Activated CD4-positive, alpha-beta T cell treated with anti-CD3 and anti-CD28 coated beads, Interleukin-2, amount 50 U/mL, for 48 hours (primary cell): Measurements from ENCODE around the gene CEACAM6.
"Not testable (repeated sequence)": the region's sequence is repeated elsewhere in the genome, so short reads cannot be mapped to it uniquely, and the experiment has no call there.

Source experiments
- DNase-seq, 2 experiments: peaks; one replicate each; pipeline ENCODE4 v3.0.0-alpha.2; 2020

The CEACAM6 gene

DNA sequence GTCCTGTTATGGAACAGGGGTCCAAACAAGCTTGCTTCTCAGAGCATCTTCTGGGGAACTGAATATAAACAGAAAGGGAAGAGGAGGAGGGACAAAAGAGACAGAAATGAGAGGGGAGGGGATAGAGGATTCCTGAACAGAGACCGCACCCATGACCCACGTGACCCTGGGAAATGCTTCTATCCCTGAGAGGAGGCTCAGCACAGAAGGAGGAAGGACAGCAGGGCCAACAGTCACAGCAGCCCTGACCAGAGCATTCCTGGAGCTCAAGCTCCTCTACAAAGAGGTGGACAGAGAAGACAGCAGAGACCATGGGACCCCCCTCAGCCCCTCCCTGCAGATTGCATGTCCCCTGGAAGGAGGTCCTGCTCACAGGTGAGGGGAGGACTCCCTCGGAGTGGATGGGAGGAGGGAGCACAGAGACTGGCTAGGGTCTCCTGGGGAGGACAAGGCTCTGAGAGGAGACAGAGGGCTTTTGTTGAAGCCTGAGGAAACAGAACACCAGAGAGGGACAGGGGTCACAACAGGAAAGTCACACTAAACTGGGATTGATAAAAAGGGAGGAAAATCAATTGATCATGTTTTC, at the start of gene CEACAM6:
TSS of gene CEACAM6 (plus strand) at position 203 of the 586 bp plus-strand sequence. CDS start at position 312, 109 bp downstream.
- DNase-seq = no peak

DNA sequence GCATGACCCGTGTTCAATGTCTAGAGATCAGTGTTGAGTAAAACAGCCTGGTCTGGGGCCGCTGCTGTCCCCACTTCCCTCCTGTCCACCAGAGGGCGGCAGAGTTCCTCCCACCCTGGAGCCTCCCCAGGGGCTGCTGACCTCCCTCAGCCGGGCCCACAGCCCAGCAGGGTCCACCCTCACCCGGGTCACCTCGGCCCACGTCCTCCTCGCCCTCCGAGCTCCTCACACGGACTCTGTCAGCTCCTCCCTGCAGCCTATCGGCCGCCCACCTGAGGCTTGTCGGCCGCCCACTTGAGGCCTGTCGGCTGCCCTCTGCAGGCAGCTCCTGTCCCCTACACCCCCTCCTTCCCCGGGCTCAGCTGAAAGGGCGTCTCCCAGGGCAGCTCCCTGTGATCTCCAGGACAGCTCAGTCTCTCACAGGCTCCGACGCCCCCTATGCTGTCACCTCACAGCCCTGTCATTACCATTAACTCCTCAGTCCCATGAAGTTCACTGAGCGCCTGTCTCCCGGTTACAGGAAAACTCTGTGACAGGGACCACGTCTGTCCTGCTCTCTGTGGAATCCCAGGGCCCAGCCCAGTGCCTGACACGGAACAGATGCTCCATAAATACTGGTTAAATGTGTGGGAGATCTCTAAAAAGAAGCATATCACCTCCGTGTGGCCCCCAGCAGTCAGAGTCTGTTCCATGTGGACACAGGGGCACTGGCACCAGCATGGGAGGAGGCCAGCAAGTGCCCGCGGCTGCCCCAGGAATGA, 48.4 kb upstream of the CEACAM6 start:
- DNase-seq = peak; percentile 76 to 80

DNA sequence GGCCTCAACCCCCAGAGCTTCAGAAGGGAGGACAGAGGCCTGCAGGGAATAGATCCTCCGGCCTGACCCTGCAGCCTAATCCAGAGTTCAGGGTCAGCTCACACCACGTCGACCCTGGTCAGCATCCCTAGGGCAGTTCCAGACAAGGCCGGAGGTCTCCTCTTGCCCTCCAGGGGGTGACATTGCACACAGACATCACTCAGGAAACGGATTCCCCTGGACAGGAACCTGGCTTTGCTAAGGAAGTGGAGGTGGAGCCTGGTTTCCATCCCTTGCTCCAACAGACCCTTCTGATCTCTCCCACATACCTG, 47.9 kb upstream of the CEACAM6 start:
- DNase-seq = no peak

DNA sequence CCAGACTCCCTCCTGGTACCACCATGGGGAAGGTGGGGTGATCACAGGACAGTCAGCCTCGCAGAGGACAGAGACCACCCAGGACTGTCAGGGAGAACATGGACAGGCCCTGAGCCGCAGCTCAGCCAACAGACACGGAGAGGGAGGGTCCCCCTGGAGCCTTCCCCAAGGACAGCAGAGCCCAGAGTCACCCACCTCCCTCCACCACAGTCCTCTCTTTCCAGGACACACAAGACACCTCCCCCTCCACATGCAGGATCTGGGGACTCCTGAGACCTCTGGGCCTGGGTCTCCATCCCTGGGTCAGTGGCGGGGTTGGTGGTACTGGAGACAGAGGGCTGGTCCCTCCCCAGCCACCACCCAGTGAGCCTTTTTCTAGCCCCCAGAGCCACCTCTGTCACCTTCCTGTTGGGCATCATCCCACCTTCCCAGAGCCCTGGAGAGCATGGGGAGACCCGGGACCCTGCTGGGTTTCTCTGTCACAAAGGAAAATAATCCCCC, 47.4 kb upstream of the CEACAM6 start:
- DNase-seq = no peak

DNA sequence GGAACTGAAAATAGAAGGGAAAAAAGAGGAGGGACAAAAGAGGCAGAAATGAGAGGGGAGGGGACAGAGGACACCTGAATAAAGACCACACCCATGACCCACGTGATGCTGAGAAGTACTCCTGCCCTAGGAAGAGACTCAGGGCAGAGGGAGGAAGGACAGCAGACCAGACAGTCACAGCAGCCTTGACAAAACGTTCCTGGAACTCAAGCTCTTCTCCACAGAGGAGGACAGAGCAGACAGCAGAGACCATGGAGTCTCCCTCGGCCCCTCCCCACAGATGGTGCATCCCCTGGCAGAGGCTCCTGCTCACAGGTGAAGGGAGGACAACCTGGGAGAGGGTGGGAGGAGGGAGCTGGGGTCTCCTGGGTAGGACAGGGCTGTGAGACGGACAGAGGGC, 46.8 kb upstream of the CEACAM6 start, which contains the start of gene CEACAM5:
TSS of gene CEACAM5 (plus strand) at position 146 of the 400 bp plus-strand sequence. CDS start at position 252, 106 bp downstream.
- no peak for DNase-seq

DNA sequence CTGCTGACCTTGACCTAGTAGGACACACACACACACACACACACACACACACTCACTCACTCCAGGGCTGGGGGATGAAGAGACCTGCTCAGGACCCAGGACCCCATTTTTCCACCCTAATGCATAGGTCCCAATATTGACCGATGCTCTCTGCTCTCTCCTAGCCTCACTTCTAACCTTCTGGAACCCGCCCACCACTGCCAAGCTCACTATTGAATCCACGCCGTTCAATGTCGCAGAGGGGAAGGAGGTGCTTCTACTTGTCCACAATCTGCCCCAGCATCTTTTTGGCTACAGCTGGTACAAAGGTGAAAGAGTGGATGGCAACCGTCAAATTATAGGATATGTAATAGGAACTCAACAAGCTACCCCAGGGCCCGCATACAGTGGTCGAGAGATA, 45.8 kb upstream of the CEACAM6 start:
- not testable (repeated sequence) for DNase-seq

DNA sequence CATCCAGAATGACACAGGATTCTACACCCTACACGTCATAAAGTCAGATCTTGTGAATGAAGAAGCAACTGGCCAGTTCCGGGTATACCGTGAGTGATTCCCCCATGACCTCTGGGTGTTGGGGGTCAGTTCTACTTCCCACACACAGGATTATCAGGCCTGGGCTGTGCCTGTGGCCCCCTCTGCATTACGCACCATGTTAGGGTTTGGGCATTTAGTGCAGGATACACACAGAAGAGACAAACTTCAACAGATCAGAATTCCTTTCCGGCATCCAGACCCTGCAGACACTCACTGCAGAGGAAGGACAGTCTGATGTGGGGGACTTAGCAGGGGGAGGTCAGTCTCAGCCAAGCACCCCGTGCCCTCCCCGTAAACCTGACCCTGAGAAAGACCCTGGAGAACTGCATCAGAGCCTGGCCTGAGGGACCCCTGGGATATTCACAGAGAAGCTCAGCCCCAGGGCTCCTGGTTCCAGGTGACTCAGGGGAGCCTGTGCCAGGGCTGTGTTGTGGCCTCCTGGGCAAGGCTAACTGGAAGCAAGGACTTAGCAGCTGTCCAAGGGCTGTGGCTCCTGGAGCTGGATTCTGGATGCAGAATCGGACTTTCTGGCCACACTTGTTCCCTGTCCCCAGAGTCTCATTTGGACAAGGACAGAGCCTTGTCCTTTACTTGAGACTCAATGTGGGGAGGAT, 45.2 kb upstream of the CEACAM6 start:
- DNase-seq = no peak

DNA sequence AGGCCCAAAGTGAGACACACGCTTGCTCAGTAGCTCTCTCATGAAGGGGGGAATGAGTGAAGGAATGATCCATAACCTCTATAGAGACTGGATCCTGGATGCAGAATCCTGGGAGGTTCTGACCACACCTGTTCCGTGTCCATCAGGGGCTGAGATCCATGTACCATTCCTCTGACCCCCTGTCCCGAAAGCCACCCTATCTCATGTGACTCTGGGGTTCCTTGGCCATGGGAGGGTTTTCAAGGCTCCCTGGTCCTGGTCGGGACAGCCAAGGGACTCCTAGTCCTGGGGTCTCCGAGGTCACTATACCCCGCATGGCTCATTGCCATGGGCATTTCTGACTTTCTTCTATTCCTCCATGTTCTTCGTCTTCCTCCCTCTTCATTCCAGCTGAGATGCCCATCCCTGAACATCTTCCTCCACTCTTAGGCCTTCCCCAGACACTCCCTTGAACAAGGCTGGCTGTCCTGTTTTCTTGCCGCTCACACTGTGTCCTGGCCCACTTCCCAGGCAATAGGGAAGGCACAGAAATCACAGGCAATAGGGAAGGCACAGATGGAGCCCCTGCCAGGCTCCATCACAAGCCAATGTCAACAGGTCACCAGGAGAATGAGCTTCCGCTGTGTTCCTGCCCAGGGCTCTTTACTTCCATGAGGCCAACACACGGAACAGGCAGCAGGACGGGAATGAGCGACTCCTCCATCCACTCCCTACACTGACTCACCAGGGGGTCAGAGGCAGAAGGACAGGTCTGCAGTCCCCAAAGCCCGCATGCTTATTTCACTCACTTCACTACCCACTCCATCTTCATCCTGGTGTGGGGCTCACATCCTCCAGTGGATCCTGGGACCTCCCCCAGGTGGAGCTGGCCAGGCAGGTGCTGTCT, 43.7 kb upstream of the CEACAM6 start:
- no peak for DNase-seq

DNA sequence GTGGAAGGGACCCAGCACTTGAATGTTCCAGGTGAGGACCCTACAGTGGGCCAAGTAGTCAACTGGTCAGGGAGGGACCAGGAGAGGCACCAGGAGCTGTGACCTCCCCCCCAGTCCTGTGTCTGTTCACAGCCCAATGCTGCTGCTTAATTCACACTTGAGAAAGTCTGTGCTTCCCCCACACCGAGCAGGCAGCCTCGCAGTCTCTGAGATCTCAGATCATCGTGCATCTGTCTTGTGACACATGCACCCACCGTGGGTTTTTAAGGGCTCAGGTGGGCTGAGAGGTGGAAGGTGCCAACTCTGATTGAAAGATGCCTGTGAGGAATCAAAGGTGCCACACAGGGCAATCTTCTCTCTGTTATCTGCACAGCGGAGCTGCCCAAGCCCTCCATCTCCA, 40.7 kb upstream of the CEACAM6 start:
- no peak for DNase-seq

DNA sequence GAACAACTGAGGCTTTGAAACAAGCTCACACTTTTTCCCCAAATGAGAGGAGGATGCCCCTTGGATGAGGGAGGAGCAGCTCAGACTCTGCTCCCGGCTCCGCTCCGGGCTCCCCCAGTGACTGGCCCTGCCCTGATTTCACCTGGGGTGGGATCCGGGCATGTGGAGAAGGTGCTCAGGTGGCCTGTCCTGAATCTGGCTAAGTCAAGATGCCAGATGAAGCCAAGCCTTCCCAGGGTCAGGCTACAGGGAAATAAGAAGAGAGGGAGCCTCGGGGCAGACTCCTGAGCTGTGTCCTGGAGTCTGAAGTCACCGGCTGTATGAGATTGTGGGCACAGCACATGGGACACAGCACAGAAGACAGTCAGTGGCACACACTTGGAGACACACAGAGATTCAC, 36.6 kb upstream of the CEACAM6 start:
- DNase-seq = no peak

DNA sequence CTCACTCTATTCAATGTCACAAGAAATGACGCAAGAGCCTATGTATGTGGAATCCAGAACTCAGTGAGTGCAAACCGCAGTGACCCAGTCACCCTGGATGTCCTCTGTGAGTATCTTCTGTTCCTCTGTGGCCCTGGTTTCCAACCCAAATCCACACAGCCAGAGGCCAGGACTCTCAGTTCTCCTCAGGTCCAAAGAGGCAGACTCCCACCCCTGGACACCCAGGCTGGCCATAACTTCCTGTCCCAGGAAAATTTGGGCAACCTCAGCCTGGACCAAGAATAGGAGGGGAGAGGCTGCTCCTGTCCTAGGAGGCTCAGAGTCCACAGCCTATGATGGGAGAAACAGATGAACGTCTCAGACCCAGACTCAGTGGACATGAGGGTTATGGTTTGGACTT, 35.2 kb upstream of the CEACAM6 start:
- DNase-seq = no peak

DNA sequence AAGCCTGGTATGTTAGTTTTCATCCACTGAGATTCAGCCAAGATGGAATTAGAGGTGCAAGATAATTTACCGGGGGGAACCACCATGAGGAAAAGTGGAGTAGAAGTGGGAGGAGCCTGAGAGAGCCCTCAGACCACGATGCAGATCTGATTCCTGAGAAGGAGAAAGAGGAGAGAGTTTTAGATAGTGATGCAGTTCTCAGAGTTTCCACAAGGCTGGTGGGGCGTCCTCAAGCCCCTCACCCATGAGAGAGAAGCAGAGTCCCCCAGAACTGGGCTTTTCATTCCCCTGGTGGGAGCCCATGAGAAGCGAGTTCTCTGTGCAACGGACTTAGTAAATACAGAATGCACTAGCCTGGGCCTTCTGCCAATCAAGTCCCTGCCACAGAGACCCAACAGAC, 28.8 kb upstream of the CEACAM6 start:
- no peak for DNase-seq

DNA sequence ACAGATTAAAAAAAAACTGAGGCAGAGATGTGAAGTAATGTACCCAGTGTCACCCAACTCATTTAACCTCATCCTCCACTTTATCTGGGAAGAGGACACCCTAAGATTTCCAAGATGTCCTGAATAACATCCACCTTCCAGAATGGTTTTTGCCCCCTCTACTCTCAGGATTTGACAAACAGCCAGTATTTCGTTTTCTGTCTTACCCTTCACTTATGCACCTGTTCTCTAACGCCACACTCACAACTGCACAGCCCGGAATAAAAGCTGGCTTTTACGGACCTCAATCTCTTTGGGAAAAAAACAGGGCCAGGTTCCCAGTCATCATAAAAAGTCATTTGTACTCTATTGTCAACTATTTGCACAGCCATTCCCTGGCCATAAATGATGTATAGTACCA, 21.2 kb upstream of the CEACAM6 start:
- no peak for DNase-seq

DNA sequence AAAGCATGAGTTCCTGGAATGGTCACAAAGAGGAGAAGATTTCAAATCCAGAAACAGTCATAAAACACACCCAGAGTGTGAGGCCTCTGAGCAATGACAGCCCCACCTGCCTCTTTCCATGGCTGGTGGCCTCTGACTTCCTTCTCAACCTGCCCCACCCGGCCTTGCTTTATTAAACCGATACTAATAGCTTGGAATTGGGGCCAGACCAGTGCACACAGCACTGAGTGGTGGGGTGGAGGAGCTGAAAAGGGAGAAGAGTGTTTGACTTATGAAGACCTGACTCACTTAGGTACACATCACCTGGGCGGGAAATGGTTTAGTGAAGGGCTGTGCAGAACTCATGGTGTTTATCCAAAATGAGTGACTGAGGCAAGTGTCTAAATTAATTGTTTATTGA, 20.7 kb upstream of the CEACAM6 start:
- no peak for DNase-seq

DNA sequence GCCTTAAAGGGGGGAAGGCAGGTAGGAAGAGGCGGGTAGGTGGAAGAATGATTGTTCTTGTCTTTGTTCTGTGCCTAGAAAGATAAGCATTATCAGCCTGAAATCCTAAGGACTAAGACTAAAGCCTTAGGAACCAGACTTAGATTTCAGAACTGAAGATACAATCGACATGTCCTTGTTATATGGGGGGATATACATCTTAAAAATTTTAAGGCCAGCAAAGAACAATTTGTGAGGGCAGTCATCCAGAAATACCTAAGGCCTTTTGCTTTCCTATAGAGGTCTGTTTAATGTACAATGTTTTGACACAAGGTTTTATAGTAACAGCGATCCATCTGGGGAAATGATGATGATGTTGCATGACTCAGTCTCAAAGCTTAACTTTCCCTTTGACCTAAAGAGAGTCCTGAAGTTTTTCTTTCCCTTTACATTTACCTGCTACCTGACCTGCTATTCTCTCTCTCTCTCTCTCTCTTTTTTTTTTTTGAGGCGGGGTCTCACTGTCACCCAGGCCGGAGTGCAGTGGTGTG, 20.2 kb upstream of the CEACAM6 start:
- no peak for DNase-seq

DNA sequence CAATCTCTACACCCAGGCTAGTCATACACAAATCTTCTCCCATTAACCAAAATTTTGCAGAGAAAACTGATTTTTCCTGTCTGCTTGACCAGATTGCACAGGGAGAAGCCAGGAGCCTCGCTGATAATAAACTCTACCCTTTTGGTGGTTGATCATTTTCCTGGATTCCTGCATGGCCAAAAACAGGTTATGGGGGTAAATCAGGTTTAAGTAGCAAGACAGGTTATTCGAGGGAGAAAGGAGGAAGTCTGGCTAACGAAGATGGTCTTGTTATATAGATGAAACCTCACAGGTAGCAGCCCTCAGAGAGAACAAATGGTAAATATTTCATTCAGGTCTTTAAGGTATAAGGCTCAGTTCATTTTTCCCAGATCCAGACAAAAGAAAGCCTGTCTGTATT, 16.0 kb upstream of the CEACAM6 start:
- no peak for DNase-seq

DNA sequence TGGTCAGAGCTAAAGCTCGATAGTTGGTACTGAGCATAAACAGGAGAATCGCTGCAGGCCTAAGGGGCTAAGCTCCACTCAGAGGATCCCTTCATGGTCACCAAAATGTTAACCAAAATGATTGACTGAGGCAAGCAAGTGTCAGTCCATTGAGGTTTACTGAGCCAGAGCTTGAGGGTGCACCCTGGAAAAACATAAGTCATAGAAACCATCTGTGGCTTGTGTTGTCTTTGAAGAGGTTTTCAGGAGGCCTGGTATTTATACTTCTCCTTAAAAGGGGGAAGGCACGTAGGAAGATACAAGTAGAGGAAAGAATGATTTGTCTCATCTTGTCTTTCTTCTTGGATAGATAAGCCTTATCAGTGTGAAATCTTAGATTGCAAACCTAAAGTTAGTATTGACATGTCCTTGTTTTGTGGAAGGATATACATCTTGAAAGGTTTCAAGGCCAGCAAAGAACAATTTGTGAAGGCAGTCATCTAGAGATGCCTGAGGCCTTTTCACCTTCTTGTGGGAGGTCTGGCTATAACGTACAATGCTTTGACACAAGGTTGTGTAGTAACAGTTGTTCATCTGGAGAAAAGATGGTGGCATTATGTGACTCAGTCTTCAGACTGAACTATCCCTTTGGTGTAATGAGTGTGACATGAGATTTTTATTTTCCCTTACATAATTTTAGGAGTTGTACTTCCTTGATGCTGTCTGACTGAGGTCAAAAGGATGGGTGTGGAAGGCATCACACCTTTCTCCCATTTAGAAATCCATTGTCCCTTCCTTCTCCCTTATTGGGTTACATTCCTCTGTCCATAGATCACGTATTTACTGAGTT, 14.7 kb upstream of the CEACAM6 start:
- DNase-seq = peak; percentile 8 to 26

DNA sequence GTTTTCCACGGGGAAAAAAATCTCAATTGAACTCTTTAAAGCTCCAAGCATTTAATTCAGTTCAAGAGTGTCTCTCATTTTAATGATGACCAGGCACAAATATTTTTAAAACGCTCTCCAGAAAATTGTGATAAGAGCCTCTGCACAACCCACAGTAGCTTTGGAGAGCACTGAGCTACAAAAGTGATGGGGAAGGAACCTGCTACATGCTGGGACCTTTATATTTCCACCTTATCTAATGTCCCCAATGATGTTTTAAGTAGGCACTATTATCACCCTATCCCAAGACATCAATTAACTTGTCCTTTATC, 14.1 kb upstream of the CEACAM6 start:
- DNase-seq = no peak

DNA sequence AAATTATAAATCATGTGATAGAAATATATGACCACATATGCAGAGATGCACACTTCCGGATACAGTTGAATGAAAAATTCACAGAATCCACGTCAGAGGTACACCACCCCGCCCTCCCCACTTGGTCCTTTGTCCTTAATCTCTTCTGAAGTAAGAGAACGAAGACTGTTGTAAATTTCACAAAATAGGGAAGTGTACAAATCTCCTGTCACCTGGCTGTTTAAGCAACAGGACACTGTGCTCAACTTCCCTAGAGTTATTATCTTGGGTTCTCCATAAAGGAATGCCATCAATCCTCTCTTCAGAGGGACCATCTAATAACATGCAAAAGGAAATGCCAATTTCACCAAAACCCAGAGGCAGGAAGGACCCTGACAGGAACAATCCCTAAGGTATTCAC, 10.5 kb upstream of the CEACAM6 start:
- no peak for DNase-seq

DNA sequence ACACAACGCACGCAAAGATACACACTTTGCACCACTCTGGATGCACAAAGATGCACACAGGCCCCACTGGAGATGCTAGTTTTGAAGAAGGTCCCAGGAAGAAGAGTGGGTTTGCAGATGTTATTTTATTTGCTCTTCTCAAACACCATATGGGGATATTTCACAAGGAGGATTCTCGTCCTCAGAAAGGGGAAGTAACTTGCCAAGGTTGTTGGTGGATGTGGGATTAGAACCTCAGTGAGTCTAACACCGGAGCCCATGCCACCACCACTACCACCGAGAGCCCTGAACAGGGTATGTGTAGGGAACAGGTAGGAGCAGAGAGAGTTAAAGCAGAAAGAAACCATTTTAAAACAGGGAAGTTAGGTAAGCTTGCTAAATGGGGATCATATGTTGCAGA, 9.6 kb upstream of the CEACAM6 start:
- DNase-seq = no peak

DNA sequence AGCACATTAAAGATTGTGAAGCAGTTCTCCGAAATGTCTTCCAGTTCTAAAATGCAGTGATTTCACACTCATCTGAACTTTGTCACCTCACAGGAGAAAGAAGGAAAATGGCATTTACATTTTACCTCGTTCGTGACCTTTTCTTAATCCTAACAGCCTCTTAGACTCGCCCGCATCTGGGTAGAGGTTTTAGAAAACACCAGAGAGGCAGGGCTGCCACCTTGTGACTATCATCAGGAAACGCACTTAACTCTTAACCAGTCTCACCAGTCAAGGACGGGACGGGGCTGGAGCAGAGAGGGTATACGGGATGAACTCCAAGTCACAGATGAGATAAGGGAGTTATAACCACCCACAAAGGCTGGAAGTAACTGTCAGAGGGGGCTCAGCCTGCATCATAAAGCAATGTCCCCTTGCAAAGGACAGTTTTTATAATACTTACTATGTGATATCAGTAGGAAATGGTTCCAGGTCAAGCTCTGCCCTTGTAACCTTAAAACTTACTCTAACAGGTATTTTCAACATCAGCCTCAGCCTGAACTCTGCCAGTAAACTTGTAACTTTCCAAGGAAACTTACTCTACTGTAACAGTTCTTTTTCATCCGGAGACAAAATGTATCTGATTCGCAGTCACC, 8.6 kb upstream of the CEACAM6 start:
- peak; percentile 53 to 66 for DNase-seq

DNA sequence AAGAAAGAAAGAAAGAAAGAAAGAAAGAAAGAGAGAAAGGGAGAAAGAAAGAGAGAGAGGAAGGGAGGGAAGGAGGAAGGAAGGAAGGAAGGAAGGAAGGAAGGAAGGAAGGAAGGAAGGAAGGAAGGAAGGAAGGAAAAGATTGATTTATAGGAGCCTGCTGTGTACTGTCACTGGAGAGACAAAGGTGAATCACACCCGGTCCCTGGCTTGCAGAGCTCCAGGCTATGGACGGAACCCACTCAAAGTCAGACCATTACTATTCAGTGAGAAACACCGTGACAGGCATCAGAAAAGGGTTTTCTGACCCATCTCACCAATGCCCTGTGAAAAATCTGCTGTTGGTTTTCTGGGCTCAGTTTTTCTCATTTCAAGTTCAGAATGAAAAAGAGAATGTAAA, 7.3 kb upstream of the CEACAM6 start:
- no peak for DNase-seq
